Right atrium auricular region (tissue), 2 donors: ENCODE measurements around the gene TIMM44. TPM values are rescaled to one million over a fixed set of nuclear protein-coding genes. Genes with fewer than 3 reads are reported as not detected.
"Not testable (repeated sequence)": the region's sequence is repeated elsewhere in the genome, so short reads cannot be mapped to it uniquely, and the experiment has no call there.

Source experiments
- DNase-seq: peaks from one replicate; pipeline ENCODE4 v3.0.0-alpha.2; 2019; ENCODE audit warnings: low spot score
- H3K27ac ChIP-seq, 2 donors: fragments of 200-600 bp; sonication (generic); 1 replicate in 1 of 2; 2 replicates in 1 of 2; pipeline ENCODE4 v1.5.1; 2016 to 2019
- H3K27me3 ChIP-seq, 2 donors: fragments of 200-600 bp; sonication (generic); one replicate each; pipeline versions ENCODE4 v1.5.1 to v1.6.0; 2017 to 2019
- H3K36me3 ChIP-seq: fragments of 200-600 bp; sonication (generic); one replicate; pipeline ENCODE4 v1.5.1; 2016
- H3K4me1 ChIP-seq, 2 donors: fragments of 200-600 bp; sonication (generic); one replicate each; pipeline versions ENCODE4 v1.5.1 to v1.6.0; 2017 to 2019
- H3K4me3 ChIP-seq, 2 donors: fragments of 200-600 bp; sonication (generic); 1 replicate in 1 of 2; 2 replicates in 1 of 2; pipeline ENCODE4 v1.5.1; 2017 to 2019; ENCODE audit warnings: mild to moderate bottlenecking in 1 of 2, moderate library complexity in 1 of 2
- H3K9me3 ChIP-seq, 2 donors: fragments of 200-600 bp; sonication (generic); one replicate each; pipeline ENCODE4 v1.5.1; 2019
- CTCF ChIP-seq, 2 donors: fragments of 200-600 bp; sonication (generic); IDR thresholded peaks; one replicate each; pipeline ENCODE4 v1.5.1; 2019; ENCODE audit warnings: antibody characterized with exemption in 2 of 2
- total RNA-seq, 2 donors: library from RNA; depleted of rRNA; stranded (reverse); fragments of >200 nt; gene quantifications; one replicate each; pipeline ENCODE4 v1.1.0, GENCODE V29; 2016

TIMM44 gene
- total RNA-seq, 2 donors from 2014 or later, result 49.1 to 64.1 TPM

GRCh38 chr19:7962644-7963268, 19.3 kb upstream of the TIMM44 start:
- Histone ChIP-seq H3K9me3 (no peaks in the 10 kb centered on the region), H3K4me1 (no peaks in the 10 kb centered on the region), H3K36me3 (peaks cover 50% of the 10 kb centered on the region), H3K27ac (no peak overlapping the region), H3K4me3 (no peak overlapping the region), H3K27me3 (no peaks in the 10 kb centered on the region)
- no peak for TF ChIP-seq CTCF (IDR thresholded peaks at IDR 0.05)
- no peak for DNase-seq

DNA sequence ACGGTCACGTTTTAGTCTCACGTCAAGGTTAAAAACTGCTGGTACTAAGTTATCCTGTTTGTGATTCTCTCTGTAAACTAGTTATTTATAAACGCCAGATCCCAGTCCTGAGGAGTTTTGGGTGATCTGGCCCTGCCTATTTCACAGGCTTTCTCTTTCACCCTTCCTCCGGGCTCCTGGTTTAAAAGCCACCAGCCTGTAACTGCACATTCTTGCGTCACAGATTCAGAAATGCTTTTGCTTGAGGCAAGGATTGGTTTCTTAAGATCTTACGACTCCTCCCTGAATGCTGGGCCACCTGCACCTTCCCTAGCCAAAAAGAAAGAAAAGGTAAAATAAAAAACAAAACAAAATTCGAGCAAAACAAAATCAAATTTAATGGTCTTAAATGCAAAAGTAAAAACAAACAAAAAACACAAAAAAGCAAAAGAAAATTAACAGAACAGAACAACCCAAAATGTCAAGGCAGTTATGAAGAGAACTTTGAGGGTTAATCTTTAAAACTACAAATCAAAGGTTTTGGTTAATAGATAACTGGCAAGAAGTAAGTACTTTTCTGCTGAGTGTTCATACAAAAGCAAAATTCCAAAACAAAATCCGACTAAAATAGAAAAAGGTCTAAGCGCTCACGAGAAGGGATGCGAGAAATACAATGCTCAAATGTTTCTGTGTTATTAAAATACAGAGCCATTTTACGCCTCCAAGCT, 18.6 kb upstream of the TIMM44 start:
- Histone ChIP-seq H3K4me3 (no peak overlapping the region), H3K27me3 (no peaks in the 10 kb centered on the region), H3K4me1 (no peaks in the 10 kb centered on the region), H3K36me3 (peaks cover 44% of the 10 kb centered on the region), H3K27ac (no peak overlapping the region), H3K9me3 (no peaks in the 10 kb centered on the region)
- no peak for DNase-seq
- no peak for TF ChIP-seq CTCF (IDR thresholded peaks at IDR 0.05)

GRCh38 chr19:7961082-7961481, 17.6 kb upstream of the TIMM44 start:
- H3K4me1 ChIP-seq, H3K4me3 ChIP-seq, H3K27me3 ChIP-seq, H3K27ac ChIP-seq, H3K9me3 ChIP-seq, DNase-seq: not testable (repeated sequence)
- H3K36me3 ChIP-seq, result peaks cover 34% of the 10 kb centered on the region

DNA sequence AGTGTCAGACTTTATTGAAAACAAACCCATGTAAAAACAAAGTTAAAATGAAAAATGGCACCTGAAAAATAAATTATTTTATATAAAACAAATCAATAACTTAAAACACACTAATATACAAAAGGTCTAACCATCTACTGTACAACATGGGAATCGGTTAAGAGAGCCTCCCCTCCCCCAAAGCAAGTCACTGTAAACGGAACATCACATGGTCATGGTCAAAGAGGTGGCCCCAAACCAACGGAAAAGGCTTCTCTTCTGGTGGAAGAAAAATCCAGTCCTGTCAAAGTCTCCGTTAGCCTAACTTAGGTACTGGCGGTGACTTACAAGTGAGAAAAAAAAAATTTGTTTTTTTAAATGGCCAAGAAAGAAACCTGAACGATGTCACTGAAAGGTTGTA, 15.7 kb upstream of the TIMM44 start:
- Histone ChIP-seq H3K4me3 (no peak overlapping the region), H3K27ac (no peak overlapping the region), H3K4me1 (no peaks in the 10 kb centered on the region), H3K27me3 (no peaks in the 10 kb centered on the region), H3K36me3 (peaks cover 27% of the 10 kb centered on the region), H3K9me3 (no peaks in the 10 kb centered on the region)
- no peak for TF ChIP-seq CTCF (IDR thresholded peaks at IDR 0.05)
- no peak for DNase-seq

DNA sequence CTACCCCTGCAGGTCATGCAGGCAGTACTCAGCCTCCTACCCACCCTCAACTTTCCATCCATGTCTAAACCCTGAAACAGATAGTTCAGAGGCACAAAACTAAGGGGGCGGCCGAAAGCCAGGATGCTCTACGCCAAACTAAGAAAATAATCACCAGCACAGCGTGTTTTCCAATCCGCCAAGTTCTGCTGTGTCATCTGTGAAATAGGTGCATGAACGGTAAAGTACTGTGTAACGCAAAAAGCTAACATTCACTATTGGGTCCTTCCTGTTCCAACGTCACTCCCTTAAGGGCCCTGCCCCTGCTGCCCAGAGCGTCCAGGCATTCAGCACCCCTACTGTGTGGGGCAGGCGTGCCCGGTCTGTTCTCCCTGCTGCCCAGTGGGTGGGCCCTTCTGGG, 12.2 kb upstream of the TIMM44 start:
- no peak for DNase-seq
- peaks cover under 1% of the 10 kb centered on the region for H3K36me3 ChIP-seq
- H3K4me3 ChIP-seq, result no peak overlapping the region
- H3K27ac ChIP-seq, result no peak overlapping the region
- H3K9me3 ChIP-seq, result no peaks in the 10 kb centered on the region
- no peak for TF ChIP-seq CTCF (IDR thresholded peaks at IDR 0.05)
- peaks cover 0 to 7% of the 10 kb centered on the region in 2 donors for H3K4me1 ChIP-seq
- H3K27me3 ChIP-seq, result no peaks in the 10 kb centered on the region

- Histone ChIP-seq H3K27me3 (no peaks in the 10 kb centered on the region), H3K4me3 (no peak overlapping the region), H3K36me3 (no peaks in the 10 kb centered on the region), H3K4me1 (peaks cover 0 to 7% of the 10 kb centered on the region in 2 donors), H3K27ac (no peak overlapping the region), H3K9me3 (no peaks in the 10 kb centered on the region)
- TF ChIP-seq CTCF (IDR thresholded peaks at IDR 0.05), result no peak
- no peak for DNase-seq
These were observed 10.1 kb upstream of the TIMM44 start for GRCh38 chr19:7953576-7953975.
